GM19452 (cell line): ENCODE data around the gene ME1.
"Not testable (repeated sequence)": the region's sequence is repeated elsewhere in the genome, so short reads cannot be mapped to it uniquely, and the experiment has no call there.

ENCODE experiments used
- ATAC-seq: cut with Tn5 transposase; IDR thresholded peaks from one replicate; pipeline ENCODE4 v1.9.1; 2021; ENCODE audit not compliant: unreplicated experiment

Gene ME1

DNA sequence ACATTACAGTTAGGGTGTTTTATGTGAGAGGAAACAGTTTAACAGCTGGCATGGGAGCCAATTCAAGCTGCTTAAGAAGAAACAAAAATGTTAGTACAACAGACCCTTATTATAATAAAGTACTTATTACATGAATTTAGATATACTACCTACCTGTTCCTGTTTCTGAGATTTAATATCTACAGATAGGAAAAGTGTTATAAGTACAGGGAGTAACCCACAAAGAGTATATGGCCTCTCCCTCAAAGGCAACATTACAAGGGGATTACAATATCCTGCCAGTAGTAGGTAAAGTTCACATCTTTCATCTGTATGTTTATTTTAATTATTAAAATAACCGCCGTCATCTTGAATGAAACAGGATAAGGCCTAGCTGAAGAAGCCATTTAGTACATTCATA, 1.8 kb upstream of the ME1 start:
- no peak for ATAC-seq

DNA sequence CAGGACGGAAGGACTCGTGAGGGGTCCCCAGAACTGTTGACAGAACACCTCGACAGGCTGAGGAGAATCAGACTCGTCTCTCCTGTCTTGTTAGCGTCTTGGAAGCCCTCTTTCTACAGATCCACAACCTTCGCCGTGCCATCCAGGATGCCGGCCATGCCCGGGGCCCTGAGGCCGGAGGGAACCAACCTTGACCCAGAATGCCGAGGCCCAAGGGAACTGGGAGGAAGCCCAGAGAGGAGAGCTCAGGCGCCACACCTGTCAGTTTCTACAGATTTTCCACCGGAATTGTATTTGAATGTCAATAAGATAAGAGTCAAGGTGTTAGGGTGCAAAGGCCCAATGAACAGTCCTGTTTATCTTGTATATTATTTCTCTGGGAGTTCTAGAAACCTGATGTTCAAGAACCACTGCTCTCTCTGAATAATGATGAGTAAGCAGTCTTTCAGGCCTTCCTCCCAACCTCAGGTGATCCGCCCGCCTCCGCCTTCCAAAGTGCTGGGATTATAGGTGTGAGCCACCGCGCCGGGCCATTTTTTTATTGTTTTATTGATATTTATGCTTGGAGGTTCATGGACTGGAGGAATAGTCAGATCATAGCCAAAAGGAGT, 799 bp upstream of the ME1 start:
- no peak for ATAC-seq

DNA sequence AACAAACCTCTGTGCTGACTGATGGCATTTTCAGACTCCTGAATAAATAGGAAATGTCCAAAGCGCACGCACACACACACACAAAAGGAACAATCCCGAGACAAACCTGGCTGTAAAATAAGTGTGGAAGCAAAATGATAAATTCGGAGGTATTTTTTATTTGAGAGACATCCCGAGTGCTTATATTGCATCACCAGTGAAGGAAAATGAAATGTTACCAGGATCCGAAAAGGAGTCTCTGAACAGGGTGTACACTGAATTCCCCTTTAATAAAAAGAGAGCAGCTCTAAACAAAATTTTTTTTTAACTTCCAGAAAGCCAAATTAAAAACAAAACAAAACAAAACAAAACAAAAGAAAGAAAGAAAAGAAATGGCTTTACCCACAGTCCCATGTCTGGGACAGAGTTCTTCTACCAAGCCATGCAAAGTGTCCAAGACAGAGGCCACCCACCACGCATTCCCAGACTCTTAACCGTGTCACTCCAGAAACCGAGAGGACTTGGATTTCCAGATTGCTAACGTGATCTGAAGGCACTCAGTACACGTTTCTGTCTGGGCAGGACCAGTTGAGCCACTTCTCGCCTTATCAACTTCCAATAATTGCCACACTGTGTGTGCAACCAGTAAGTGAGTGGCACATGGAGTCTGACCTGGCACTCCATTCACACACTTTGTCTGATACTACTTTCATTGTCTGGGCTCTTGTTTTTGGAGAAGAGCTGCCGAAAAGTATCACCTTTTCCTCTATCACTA, 817 bp downstream of the ME1 start:
- peak; percentile 6 for ATAC-seq

DNA sequence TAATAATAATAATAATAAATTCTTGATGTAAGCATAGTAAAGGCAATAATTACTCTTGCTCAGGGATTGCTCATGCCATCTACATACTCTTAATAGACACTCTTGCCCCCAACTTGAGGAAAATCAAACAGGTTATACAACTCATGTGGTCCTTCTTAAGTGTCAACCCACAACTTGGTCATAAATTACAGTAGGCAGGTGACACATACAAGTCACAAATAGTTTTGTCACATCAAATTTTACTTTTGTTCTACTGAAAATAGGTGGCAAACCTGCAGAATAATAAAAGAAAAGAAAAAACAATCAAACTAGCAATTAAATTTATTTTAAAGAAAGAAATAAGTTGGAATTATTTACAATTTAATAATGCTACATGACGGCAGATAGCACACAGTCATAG, 1.6 kb downstream of the ME1 start:
- ATAC-seq: no peak

DNA sequence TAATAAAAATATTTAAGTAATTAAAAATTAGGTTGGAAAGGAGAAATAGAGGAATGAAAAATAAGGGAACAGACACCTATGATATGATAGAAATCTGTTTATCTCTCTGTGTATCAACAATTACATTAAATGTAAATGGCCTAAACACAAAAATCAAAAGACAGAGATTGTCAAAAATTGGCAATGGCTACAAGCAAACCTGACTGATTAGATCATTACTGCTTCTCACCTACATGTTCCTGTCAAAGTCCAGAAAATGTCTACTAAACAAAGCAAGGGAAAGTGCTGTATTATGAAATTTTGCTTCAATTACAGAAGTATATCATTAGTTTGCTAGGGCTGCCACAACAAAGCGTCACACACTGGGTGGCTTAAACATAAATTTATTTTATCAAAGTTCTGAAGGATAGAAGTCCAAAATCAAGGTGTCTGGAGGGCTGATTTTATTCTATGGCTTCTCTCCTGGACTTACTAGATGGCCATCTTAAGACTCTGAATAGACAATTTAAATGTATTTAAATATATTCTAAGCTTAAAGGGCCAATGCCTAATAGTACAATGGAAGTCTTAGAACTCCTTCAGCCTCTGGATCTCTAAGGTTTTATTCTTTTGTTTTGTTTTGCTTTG, 6.3 kb downstream of the ME1 start:
- no peak for ATAC-seq

DNA sequence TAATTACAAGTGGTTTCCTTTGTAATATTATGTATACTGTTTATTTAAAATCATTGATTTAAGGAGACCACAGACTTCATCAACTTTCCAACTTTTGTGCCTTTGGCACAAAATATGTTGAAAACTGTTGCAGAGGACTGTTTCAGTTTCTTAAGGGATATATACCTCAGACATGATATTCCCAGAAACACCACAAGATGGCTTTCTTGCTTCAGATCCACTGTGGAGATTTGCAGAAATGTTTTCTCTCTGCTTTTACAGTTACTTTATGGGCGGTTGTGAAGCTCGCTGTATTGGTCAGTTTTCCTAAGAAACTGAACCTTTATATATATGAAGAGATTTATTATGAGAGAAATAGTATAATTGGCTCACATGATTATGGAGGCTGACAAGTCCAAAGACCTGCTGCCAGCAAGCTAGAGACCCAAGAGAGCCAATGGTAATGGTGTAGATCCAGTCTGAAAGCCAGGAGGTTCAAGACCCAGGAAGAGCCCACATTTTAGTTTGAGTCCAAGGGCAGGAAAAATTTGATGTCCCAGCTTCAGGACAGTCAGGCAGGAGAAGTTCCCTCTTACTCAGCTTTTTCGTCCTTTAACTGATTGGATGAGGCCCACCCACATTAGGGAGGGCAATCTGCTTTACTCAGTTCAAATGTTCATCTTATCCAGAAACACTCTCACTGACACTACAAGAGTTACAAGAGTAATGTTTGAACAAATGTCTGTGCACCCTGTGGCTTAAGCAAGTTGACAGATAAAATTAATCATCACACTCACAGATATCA, 12.8 kb downstream of the ME1 start:
- no peak for ATAC-seq

DNA sequence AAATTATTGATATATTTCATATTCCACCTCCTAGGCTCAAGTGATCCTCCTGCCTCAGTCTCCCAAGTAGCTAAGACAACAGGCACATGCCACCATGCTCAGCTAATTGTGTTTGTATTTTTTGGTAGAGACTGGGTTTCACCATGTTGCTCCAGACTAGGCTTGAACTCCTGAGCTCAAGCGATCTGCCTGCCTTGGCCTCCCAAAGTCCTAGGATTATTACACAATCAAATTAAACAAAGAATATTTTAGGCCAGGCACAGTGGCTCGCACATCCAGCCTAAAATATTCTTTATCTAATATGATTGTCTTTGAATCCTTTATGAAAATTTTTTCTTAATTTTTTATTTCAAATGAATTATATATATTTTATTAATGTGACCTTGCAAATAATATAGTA, 17.8 kb downstream of the ME1 start:
- ATAC-seq: no peak

DNA sequence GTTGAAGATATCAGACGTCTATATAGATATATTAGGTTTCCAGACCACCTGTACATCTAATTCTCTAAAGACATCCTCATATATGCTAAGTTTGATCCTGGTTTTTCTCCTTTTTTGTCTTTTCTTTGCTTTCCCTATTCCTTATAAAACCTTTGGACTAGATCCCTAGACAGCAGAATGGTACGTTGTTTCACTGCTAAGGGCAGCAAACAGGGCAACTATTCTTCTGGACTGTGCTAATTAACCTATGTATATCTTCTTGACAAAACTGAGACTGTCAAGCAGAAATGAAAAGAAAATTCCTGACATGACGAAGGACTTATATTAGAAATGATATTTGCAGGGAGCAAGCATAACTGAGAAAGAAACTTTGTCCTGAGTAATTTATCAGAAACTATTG, 19.1 kb downstream of the ME1 start:
- no peak for ATAC-seq

DNA sequence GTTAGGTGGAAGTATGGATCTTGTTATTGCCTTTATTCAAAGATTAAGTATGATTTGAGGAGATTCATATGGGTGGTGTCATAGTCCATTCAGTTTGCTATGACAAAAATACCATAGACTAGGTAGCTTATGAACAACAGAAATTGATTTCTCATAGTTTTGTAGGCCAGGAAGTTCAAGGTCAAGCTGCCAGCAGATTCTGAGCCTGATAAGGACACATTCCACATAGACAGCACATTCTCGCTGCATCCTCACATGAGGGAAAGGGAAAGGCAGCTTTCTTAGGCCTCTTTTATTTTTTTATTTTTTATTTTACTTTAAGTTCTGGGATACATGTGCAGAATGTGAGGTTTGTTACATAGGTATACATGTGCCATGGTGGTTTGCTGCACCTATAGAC, 27.7 kb downstream of the ME1 start:
- ATAC-seq: no peak

DNA sequence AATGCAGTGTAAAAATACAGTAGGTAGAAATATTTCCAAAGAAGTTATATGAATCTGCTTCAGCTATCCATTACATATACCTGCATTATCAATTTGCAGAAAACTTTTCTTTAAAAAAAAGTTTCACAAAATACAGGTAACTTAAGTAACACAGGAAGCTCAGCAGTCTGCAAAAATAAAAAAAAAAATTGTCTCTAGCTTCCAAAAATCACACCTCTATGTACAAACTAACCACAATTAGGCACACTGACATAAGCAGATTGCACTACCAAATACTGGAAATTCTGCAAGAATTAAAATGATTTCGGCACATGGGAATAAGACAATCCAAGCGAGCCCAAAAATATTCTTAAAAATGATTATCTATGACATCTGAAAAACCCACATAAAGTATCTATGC, 41.2 kb downstream of the ME1 start:
- no peak for ATAC-seq

DNA sequence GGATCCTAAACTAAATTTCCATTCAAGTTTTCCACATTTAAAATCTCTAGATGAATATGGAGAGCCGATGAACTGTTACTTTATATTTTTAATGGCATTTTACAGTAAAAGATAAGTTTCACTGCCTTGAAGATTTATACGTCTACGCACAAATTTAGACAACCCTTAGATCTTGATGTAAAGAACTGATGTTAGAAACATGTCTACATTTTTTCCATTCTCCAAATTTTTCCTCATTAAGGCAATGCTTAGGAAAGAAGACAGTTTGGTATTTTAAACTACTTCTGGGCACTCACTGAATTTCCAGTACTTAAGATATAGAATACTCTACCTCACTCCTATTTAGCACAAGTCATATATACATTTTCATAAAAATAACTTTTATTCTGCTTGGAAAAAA, 45.4 kb downstream of the ME1 start:
- no peak for ATAC-seq

DNA sequence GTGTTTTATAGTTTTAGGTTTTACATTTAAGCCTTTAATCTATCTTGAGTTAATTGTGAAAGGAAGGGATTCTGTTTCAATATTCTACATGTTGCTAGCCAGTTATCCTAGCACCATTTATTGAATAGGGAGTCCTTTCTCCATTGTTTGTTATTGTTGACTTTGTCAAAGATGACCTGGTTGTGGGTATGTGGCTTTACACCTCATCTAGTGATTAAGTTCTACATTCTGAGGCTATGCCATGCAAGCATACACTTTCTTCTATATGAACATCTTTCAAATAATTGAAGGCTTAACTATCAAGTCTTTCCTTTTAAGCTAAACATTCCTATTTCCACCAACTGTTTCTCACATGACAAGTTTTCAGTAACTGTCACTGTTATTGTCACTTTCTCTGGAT, 46.1 kb downstream of the ME1 start:
- ATAC-seq: no peak

DNA sequence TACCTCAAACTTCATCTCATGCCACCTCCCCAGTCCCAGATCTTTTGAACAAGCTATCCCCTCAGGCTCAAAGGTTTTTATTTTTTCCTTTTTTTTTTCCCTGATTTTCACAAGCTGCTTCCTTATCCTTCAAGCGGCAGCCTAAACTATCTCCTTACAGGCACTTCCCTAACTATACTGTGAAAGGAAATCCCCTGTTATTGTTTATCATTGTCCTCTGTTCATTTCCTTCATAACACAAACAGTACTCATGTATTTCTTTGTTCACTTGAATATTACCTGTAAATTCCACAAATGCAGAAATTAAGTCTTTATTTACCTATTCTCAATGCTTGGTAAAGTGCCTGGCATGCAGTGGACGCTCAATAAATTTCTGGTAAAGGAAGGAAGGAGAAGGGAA, 48.9 kb downstream of the ME1 start:
- no peak for ATAC-seq

DNA sequence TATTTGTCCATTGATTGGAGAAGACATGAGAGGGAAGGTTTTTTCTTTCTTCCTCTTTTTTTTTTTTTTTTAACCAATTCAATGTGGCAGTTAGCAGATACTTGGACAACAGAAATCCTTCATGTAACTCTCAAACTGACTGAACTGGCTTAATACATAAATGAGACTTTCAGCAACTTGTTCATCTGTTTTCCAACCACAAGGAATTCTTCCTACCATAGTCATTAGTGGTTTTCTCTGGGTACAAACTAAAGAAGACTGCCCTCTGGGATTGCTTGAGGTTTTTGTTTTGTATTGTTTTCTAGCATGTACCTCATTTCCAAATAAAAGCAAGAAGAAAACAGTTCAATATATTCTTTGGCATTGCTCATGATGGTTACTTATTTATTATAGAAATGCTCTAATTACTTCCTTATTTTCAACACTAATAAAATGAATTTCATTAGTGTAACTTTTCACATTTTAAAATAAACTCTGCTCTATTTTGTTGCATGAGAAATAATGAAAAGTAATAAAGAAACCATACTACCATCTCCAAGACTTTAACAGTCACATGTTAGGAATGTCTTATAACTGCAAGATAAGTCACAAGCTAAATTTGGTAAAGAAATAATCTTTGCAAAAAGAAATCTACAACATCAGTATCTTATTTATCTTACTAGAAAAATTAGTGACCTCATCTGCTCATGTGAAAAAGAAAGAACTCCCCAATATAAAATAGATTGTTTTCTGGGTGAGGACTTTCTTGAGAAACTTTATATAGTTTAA, 52.0 kb downstream of the ME1 start:
- ATAC-seq: no peak

DNA sequence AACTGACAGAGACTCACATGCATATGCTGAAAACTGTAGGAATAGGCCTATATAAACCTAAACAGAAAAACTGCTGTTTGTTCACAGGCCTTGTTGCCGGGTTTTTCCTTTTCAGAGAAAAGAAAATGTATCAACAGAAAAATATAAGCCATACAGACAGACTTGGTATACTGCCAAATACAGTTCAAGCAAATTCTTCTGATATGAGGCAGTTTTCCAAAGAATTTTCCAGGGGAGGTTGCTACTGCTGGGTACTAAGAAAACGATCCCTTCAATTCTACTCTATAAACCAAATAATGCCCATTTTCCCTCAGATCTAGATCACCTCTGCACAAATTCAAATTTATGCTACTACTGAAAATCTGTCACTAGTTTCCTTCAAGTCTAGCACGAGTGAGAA, 59.4 kb downstream of the ME1 start:
- ATAC-seq: no peak

DNA sequence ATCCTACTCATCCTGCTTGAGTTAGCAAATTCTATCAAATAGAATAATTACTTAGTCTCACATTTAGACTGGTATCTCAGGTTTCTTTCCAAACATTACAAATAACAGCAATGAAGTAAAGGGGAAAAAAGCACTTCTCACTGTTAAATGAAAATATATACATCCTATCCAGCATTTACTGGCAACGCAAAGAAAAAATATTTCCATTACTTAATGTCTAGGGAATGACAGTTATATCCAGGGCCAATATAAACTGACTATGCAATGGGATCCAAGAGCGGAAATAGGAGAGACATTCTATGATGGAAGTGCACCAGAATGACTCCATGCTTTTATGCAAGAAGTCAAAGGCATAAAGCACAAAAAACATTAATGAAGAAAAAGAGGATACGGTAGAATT, 60.3 kb downstream of the ME1 start:
- ATAC-seq: no peak

DNA sequence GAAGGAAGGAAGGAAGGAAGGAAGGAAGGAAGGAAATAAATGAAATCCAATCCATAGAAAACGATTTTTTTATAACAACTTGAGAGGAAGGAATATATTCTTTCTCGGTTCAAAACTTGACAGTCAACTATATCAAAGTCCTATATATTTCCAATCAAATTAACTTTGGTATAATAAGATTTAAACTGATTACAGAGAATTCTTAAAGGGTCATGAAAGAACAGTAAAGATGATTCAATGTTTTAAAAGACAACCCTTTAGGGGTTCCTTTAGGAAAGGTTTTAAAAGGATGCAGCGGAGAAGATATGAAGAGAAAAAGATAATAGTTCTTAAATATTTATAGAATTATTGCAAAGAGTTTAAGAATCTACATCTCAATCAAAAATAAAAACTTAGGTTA, 61.2 kb downstream of the ME1 start:
- no peak for ATAC-seq

DNA sequence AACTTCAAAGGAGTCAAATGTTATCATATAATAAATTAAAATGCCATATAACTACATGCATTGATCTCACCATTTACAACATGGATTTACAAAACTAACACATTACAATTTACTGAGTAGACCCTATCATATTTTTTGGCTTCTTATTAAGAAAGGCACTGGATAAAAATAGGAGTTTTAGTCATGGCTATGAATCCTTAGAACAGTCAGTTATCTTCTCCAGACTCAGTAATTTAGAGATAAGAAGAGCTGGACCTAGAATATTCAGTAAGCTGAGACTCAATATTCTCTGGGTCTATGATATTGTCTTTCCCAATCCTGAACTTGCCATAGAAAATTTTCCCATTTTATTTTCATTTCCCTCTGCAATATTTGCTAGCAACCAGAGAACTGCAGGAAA, 62.3 kb downstream of the ME1 start:
- no peak for ATAC-seq

DNA sequence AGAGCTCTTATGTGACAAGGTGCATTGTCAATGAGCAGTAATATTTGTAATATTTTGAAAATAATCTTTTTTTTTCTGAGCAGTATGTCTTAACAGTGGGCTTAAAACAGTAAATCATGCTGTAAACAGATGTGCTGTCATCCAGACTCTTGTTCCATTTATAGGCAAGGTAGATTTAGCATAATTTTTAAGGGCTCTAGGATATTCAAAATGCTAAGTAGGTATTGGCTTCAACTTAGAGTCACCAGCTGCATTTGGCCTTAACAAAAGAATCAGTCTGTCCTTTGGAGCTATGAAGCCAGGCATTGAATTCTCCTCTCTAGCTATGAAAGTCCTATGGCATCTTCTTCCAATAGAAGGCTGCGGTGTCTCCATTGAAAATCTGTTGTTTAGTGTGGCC, 63.7 kb downstream of the ME1 start:
- no peak for ATAC-seq

DNA sequence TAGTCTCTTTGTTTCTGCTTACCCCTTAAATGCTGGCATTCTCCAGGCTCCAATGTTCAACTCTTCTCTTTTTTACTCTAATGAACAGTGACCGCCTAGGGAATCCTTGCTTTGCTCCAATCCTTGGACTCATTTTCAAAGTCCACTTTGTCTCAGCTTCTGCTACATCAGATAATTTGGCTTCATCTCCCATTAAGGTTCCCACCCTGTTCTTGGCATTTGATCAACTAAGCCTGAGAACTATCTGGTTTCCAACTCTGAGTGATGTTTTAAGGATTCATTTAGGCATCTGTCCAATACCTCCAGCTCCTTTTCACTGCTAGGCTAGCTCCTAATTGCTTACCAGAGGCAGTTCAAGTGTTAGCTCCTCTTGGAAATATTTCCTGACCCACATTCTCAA, 64.9 kb downstream of the ME1 start:
- no peak for ATAC-seq

DNA sequence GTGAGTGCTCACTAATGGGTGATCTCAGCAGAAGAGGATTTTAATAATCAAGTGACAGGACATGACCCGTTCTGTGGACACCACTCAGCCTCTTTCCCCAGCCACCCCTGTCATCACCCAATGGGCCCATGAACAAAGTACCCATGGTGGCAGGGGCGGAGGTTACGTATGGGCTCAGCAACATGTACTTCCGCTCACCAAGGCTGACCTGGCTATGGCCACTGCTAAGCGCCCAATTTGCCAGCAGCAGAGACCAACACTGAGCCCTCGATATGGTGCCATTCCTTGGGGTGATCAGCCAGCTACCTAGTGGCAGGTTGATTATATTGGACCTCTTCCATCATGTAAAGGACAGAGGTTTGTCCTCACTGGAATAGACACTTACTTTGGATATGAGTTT, 68.5 kb downstream of the ME1 start:
- ATAC-seq: not testable (repeated sequence)
